Measurements from ENCODE around the gene TAGAP. TPM values are rescaled to one million over a fixed set of nuclear protein-coding genes. Genes with fewer than 3 reads are reported as not detected.

The TAGAP gene
- total RNA-seq, 4 donors from 2014 or later: 1.2 to 1.9 (median 1.5) TPM

GRCh38 chr6:159062564-159062945 lies 17.8 kb upstream of the TAGAP start:
- no peaks in the 10 kb centered on the region for H3K36me3 ChIP-seq
- no peak for DNase-seq (ENCODE audit: low spot score in 2 of 2)
- TF ChIP-seq POLR2AphosphoS5 (IDR thresholded peaks at IDR 0.05): no peak
- TF ChIP-seq CTCF (IDR thresholded peaks at IDR 0.05): no peak
- TF ChIP-seq POLR2A (IDR thresholded peaks at IDR 0.05): no peak
- no peak for TF ChIP-seq EP300 (IDR thresholded peaks at IDR 0.05)
- no peak overlapping the region for H3K4me3 ChIP-seq
- H3K27me3 ChIP-seq: no peaks in the 10 kb centered on the region
- 77% methylated on average over 3 of the region's 3 CpGs for WGBS
- no peaks in the 10 kb centered on the region for H3K9me3 ChIP-seq
- peaks cover 4% of the 10 kb centered on the region for H3K4me1 ChIP-seq
- no peak overlapping the region for H3K27ac ChIP-seq

GRCh38 chr6:159061805-159062563 lies 17.2 kb upstream of the TAGAP start:
- Histone ChIP-seq H3K4me3 (no peak overlapping the region), H3K27ac (peak overlapping the region; percentile 38), H3K36me3 (no peaks in the 10 kb centered on the region), H3K9me3 (no peaks in the 10 kb centered on the region), H3K27me3 (no peaks in the 10 kb centered on the region), H3K4me1 (peaks cover 4% of the 10 kb centered on the region)
- no peak for DNase-seq (ENCODE audit: low spot score in 2 of 2)
- TF ChIP-seq EP300 (IDR thresholded peaks at IDR 0.05) (no peak), POLR2AphosphoS5 (IDR thresholded peaks at IDR 0.05) (no peak), CTCF (IDR thresholded peaks at IDR 0.05) (no peak), POLR2A (IDR thresholded peaks at IDR 0.05) (no peak)
- WGBS: 84% methylated on average over 10 of the region's 10 CpGs

- 90% methylated on average over 7 of the region's 7 CpGs for WGBS
- H3K27me3 ChIP-seq: no peaks in the 10 kb centered on the region
- no peak for DNase-seq (ENCODE audit: low spot score in 2 of 2)
- peaks cover 2% of the 10 kb centered on the region for H3K4me1 ChIP-seq
- no peak overlapping the region for H3K4me3 ChIP-seq
- no peak overlapping the region for H3K27ac ChIP-seq
- H3K9me3 ChIP-seq: no peaks in the 10 kb centered on the region
- no peaks in the 10 kb centered on the region for H3K36me3 ChIP-seq
- TF ChIP-seq EP300 (IDR thresholded peaks at IDR 0.05) (no peak), CTCF (IDR thresholded peaks at IDR 0.05) (no peak), POLR2A (IDR thresholded peaks at IDR 0.05) (no peak), POLR2AphosphoS5 (IDR thresholded peaks at IDR 0.05) (no peak)
These were observed 16.4 kb upstream of the TAGAP start for GRCh38 chr6:159061146-159061545.

GRCh38 chr6:159059885-159060506 lies 15.2 kb upstream of the TAGAP start:
- Histone ChIP-seq H3K27me3 (no peaks in the 10 kb centered on the region), H3K4me3 (no peak overlapping the region), H3K36me3 (no peaks in the 10 kb centered on the region), H3K9me3 (no peaks in the 10 kb centered on the region), H3K4me1 (no peaks in the 10 kb centered on the region), H3K27ac (no peak overlapping the region)
- no peak for DNase-seq (ENCODE audit: low spot score in 2 of 2)
- WGBS: over 99% methylated on average over 7 of the region's 7 CpGs
- TF ChIP-seq CTCF (IDR thresholded peaks at IDR 0.05) (no peak), POLR2AphosphoS5 (IDR thresholded peaks at IDR 0.05) (no peak), POLR2A (IDR thresholded peaks at IDR 0.05) (no peak), EP300 (IDR thresholded peaks at IDR 0.05) (no peak)

GRCh38 chr6:159059141-159059540 lies 14.3 kb upstream of the TAGAP start:
- DNase-seq (ENCODE audit: low spot score in 2 of 2): no peak
- 84% methylated on average over 3 of the region's 3 CpGs for WGBS
- TF ChIP-seq CTCF (IDR thresholded peaks at IDR 0.05) (no peak), POLR2A (IDR thresholded peaks at IDR 0.05) (no peak)
- Histone ChIP-seq H3K4me1 (no peaks in the 10 kb centered on the region), H3K27ac (no peak overlapping the region), H3K36me3 (no peaks in the 10 kb centered on the region), H3K27me3 (peaks cover 3% of the 10 kb centered on the region), H3K9me3 (no peaks in the 10 kb centered on the region), H3K4me3 (no peak overlapping the region)

All from suprapubic skin (tissue), 4 donors.